Stimulated activated CD8-positive, alpha-beta memory T cell treated with anti-CD3 and anti-CD28 coated beads, Interleukin-4, amount 100 ng/mL, for 4 hours (primary cell): Measurements from ENCODE around the gene PLAAT5.

Experiments used
- DNase-seq, 2 donors: peaks; one replicate each; pipeline ENCODE4 v3.0.0-alpha.2; 2020; ENCODE audit warnings: low read depth in 2 of 2, low spot score in 1 of 2

PLAAT5 gene

GRCh38 chr11:63512816-63513215, 21.8 kb upstream of the PLAAT5 start:
- DNase-seq = no peak

GRCh38 chr11:63511048-63511748, 20.2 kb upstream of the PLAAT5 start:
- DNase-seq = no peak

DNA sequence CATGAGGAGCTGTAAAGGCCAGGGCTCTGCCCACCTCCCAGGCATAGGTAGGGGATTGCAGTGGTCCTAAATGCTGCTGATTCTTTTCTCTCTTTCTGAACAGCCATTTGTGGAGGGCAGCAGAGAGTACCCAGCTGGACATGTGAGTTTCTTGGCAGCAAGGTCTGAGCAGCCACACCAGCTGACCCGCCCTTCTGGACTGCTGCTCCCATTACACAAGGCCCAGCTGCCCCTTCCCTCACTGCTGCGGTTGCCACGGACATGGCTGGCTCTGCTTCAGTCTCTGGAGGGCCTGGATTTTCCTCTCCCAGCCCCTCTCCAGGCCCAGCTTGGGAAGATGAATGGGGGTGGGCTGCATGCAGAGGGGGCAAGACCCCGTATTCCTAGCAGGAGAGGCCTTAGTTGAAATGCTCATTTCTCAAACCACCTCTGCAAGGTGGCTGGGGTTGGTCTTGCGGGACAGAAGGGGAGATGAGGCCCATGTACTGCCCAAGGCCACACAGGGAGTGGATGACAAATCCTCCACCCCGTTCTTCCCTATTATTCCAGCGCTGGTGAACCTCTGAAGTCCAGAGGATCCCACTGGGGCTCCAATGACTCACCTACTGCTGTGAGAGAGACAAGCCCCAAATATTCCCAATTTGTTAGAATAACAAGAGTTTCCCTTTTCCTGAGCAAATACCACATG, 19.5 kb upstream of the PLAAT5 start:
- DNase-seq = no peak

DNA sequence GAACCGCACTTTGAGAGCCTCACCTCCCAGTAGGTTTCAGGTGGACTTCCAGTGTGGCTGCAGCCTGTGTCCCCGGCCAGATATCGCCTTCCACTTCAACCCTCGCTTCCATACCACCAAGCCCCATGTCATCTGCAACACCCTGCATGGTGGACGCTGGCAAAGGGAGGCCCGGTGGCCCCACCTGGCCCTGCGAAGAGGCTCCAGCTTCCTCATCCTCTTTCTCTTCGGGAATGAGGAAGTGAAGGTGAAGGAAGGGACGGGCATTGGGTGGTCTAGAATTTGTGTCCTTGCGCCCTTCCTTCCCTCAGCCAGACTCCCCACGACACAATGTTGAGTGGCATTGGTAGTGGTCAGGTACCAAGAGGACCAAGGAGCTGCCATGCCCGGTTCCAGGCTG, 17.8 kb upstream of the PLAAT5 start:
- DNase-seq = no peak

- no peak for DNase-seq
Observed at GRCh38 chr11:63508009-63508408, 17.0 kb upstream of the PLAAT5 start.

DNA sequence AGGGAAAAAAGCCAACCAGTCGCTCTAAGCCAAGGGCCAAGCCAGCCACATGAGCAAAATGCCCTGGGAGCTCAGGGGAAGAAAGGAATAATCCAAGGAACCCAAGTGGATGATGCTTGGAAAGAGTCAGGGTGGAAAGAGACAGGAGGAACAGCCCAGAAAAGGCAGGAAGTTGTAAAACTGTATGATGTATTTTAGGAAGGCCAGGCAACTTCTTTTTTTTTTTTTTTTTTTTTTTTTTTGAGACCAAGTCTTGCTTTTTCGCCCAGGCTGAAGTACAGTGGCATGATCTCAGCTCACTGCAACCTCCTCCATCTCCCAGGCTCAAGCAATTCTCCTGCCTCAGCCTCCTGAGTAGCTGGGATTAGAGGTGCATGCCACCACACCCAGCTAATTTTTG, 16.5 kb upstream of the PLAAT5 start:
- DNase-seq = no peak

- DNase-seq = no peak
Observed at GRCh38 chr11:63506876-63507275, 15.9 kb upstream of the PLAAT5 start.

GRCh38 chr11:63505857-63506528, 15.0 kb upstream of the PLAAT5 start, which contains the start of gene LGALS12:
Gene LGALS12, plus strand, starts transcription at chr11:63506084. Its CDS starts 375 bp downstream, at chr11:63506459.
- no peak for DNase-seq

GRCh38 chr11:63504933-63505586, 14.1 kb upstream of the PLAAT5 start:
- DNase-seq = no peak

DNA sequence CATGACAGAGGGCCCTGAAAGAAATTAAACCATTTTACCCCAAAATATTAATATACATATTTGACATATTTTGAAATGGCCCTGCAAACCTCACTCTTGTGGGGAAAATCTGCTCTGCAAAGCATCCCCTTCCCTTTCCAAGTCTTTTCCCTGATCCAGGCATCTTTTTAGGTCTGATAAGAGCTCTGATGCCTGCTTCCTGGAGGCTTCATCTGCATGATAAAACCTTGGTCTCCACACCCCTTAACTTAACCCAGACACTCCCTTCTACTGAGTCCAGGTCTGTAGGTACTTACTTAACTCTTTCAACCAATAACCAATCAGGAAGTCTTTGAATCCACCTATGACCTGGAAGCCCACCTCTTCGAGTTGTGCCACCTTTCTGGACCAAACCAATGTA, 13.1 kb upstream of the PLAAT5 start:
- DNase-seq = no peak

- no peak for DNase-seq
Observed at GRCh38 chr11:63503492-63503891, 12.5 kb upstream of the PLAAT5 start.

- DNase-seq = no peak
Observed at GRCh38 chr11:63502252-63502820, 11.4 kb upstream of the PLAAT5 start.

DNA sequence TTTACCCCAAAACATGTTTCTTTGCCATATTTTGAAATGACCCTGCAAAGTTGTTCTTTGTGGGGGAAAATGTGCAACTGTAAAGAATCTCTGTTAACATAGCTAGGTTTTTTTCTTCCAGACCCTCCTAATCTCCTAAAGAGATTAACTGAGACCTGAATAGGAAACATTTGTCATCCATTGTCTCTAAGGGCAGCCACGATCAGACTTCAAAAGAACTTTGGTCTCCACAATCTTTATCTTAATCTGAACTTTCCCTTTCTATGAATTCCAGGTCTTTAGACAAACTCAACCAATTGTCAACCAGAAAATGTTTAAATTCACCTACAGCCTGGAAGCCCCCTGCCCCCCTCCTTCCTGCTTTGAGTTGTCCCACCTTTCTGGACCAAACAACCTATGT, 10.3 kb upstream of the PLAAT5 start:
- no peak for DNase-seq

GRCh38 chr11:63499874-63500273, 8.9 kb upstream of the PLAAT5 start:
- DNase-seq = no peak

- no peak for DNase-seq
Observed at GRCh38 chr11:63494975-63495374, 4.0 kb upstream of the PLAAT5 start.

- DNase-seq = no peak
Observed at GRCh38 chr11:63493127-63493526, 2.2 kb upstream of the PLAAT5 start.

GRCh38 chr11:63492441-63492840, 1.5 kb upstream of the PLAAT5 start:
- DNase-seq = no peak

GRCh38 chr11:63491636-63492372, 837 bp upstream of the PLAAT5 start:
- DNase-seq = no peak

- DNase-seq = no peak
Observed at GRCh38 chr11:63491240-63491587, 247 bp upstream of the PLAAT5 start.

DNA sequence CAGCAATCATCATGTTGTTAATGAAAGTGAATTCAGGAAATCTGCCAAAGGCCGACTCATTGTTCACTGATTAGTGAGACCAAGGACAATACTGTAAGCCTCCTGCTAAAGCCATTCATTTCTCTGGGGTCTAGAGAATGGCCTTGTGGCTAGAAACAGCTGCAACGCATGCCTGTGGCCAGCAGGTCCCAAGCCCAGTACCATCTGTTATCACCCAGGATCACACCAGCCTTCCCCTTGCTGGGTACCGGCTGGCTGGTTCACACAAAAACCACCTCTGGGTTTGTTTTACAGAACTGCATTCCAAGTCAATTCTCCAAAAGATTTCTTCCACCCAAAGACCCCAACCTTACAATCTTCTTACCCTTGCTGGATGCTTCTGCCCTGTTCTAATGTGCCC, 1.1 kb downstream of the PLAAT5 start:
- DNase-seq = no peak

- DNase-seq = no peak
Observed at GRCh38 chr11:63488789-63489188, 2.2 kb downstream of the PLAAT5 start.
